WTC11 (cell line): Measurements from ENCODE around the gene PIPOX. TPM values are rescaled to one million over a fixed set of nuclear protein-coding genes. Genes with fewer than 3 reads are reported as not detected.

Experiments used
- ATAC-seq: fragments of 200-7000 bp; cut with Tn5 transposase; 2 replicates; pipeline ENCODE4 v1.10.0; 2021; ENCODE audit warnings: mild to moderate bottlenecking, moderate library complexity
- CTCF ChIA-PET: fragments of 300-600 bp; sonication (Branson Sonifier 250); formaldehyde crosslinking; loops from one replicate; lab custom pipeline; 2021; ENCODE audit warnings: antibody characterized with exemption; lab: Charles Lee
- POLR2A ChIA-PET: fragments of 350-600 bp; sonication (Branson Sonifier 250); formaldehyde crosslinking; loops from one replicate; lab custom pipeline; 2021; ENCODE audit warnings: antibody characterized with exemption; lab: Charles Lee
- DNase-seq: peaks from one replicate; pipeline ENCODE4 v3.0.0; 2021; ENCODE audit warnings: low spot score
- H3K27ac Mint-ChIP-seq: 2 replicates; pipeline ENCODE4 v1.8.0; 2021; ENCODE audit warnings: mixed read lengths
- H3K27me3 Mint-ChIP-seq: 2 replicates; pipeline ENCODE4 v1.8.0; 2021; ENCODE audit warnings: low read depth, mild to moderate bottlenecking, moderate library complexity, mixed read lengths
- H3K36me3 Mint-ChIP-seq: 2 replicates; pipeline ENCODE4 v1.8.0; 2021; ENCODE audit warnings: mixed read lengths
- H3K4me1 Mint-ChIP-seq: 2 replicates; pipeline ENCODE4 v1.8.0; 2022; ENCODE audit warnings: mixed read lengths
- H3K4me3 Mint-ChIP-seq: 2 replicates; pipeline ENCODE4 v1.8.0; 2021; ENCODE audit warnings: mild to moderate bottlenecking, moderate library complexity, mixed read lengths
- H3K9me3 Mint-ChIP-seq: 2 replicates; pipeline ENCODE4 v1.8.0; 2021; ENCODE audit warnings: mixed read lengths
- ATF1 ChIP-seq: sonication (generic); formaldehyde crosslinking; IDR thresholded peaks from 2 replicates; pipeline ENCODE4 v1.8.1; 2023; ENCODE audit warnings: mild to moderate bottlenecking, moderate library complexity, missing genetic modification reagents
- CREB1 ChIP-seq: sonication (generic); formaldehyde crosslinking; IDR thresholded peaks from 2 replicates; pipeline ENCODE4 v1.8.0; 2023; ENCODE audit warnings: mild to moderate bottlenecking, missing genetic modification reagents
- HMGA2 ChIP-seq: fragments of 250-450 bp; sonication (Bioruptor Pico); IDR thresholded peaks from 2 replicates; pipeline ENCODE4 v1.4.0; 2021; ENCODE audit warnings: mild to moderate bottlenecking, moderate library complexity
- NFE2L1 ChIP-seq: sonication (generic); formaldehyde crosslinking; IDR thresholded peaks from 2 replicates; pipeline ENCODE4 v1.8.1; 2023; ENCODE audit warnings: missing genetic modification reagents
- NR1H2 ChIP-seq: sonication (generic); formaldehyde crosslinking; IDR thresholded peaks from 2 replicates; pipeline ENCODE4 v1.9.0; 2021; ENCODE audit warnings: mild to moderate bottlenecking, moderate library complexity, missing genetic modification reagents
- PRRX2 ChIP-seq: fragments of 250-450 bp; sonication (Bioruptor Pico); IDR thresholded peaks from 2 replicates; pipeline ENCODE4 v1.8.0; 2021; ENCODE audit warnings: mild to moderate bottlenecking
- RORB ChIP-seq: fragments of 250-450 bp; sonication (Bioruptor Pico); IDR thresholded peaks from 2 replicates; pipeline ENCODE4 v1.9.0; 2021; ENCODE audit warnings: mild to moderate bottlenecking
- SMAD4 ChIP-seq: sonication (generic); formaldehyde crosslinking; IDR thresholded peaks from 2 replicates; pipeline ENCODE4 v1.8.0; 2022; ENCODE audit warnings: mild to moderate bottlenecking, missing genetic modification reagents
- TCF7 ChIP-seq: sonication (generic); formaldehyde crosslinking; IDR thresholded peaks from 2 replicates; pipeline ENCODE4 v1.8.0; 2022; ENCODE audit warnings: mild to moderate bottlenecking, low read depth, missing genetic modification reagents, moderate library complexity
- ZBTB21 ChIP-seq: sonication (generic); formaldehyde crosslinking; IDR thresholded peaks from 2 replicates; pipeline ENCODE4 v1.8.1; 2023; ENCODE audit warnings: mild to moderate bottlenecking, missing genetic modification reagents, borderline replicate concordance
- ZNF121 ChIP-seq: sonication (generic); formaldehyde crosslinking; IDR thresholded peaks from 2 replicates; pipeline ENCODE4 v1.8.0; 2023; ENCODE audit warnings: missing genetic modification reagents
- ZNF219 ChIP-seq: sonication (generic); formaldehyde crosslinking; IDR thresholded peaks from 2 replicates; pipeline ENCODE4 v1.8.0; 2023; ENCODE audit warnings: missing genetic modification reagents, mild to moderate bottlenecking, borderline replicate concordance
- total RNA-seq: library from RNA; stranded (reverse); gene quantifications from 3 replicates; pipeline ENCODE4 v1.2.3, GENCODE V29; 2021
- TF ChIP-seq, protein P1 (sequence below): sonication (generic); formaldehyde crosslinking; IDR thresholded peaks from 2 replicates; pipeline ENCODE4 v1.8.0; 2023; ENCODE audit warnings: mild to moderate bottlenecking, missing genetic modification reagents
- TF ChIP-seq, protein P2 (sequence below): sonication (generic); formaldehyde crosslinking; IDR thresholded peaks from 2 replicates; pipeline ENCODE4 v1.8.1; 2022; ENCODE audit warnings: missing genetic modification reagents, borderline replicate concordance
- TF ChIP-seq, protein P3 (sequence below): sonication (generic); formaldehyde crosslinking; IDR thresholded peaks from 2 replicates; pipeline ENCODE4 v1.8.1; 2023; ENCODE audit warnings: mild to moderate bottlenecking, missing genetic modification reagents
- TF ChIP-seq, protein P4 (sequence below): sonication (generic); formaldehyde crosslinking; IDR thresholded peaks from 2 replicates; pipeline ENCODE4 v1.8.1; 2022; ENCODE audit warnings: low read depth, mild to moderate bottlenecking, moderate library complexity, missing genetic modification reagents, borderline replicate concordance
- TF ChIP-seq, protein P5 (sequence below): fragments of 250-450 bp; sonication (Bioruptor Pico); IDR thresholded peaks from 2 replicates; pipeline ENCODE4 v2.1.2; 2022; ENCODE audit warnings: mild to moderate bottlenecking, moderate library complexity
- TF ChIP-seq, protein P6 (sequence below): sonication (generic); formaldehyde crosslinking; IDR thresholded peaks from 2 replicates; pipeline ENCODE4 v1.8.0; 2023; ENCODE audit warnings: missing genetic modification reagents, mild to moderate bottlenecking, borderline replicate concordance
- TF ChIP-seq, protein P7 (sequence below): sonication (generic); formaldehyde crosslinking; IDR thresholded peaks from 2 replicates; pipeline ENCODE4 v1.8.0; 2023; ENCODE audit warnings: missing genetic modification reagents

The PIPOX gene
- total RNA-seq, 1 experiment from 2014 or later = 34.2 TPM

DNA sequence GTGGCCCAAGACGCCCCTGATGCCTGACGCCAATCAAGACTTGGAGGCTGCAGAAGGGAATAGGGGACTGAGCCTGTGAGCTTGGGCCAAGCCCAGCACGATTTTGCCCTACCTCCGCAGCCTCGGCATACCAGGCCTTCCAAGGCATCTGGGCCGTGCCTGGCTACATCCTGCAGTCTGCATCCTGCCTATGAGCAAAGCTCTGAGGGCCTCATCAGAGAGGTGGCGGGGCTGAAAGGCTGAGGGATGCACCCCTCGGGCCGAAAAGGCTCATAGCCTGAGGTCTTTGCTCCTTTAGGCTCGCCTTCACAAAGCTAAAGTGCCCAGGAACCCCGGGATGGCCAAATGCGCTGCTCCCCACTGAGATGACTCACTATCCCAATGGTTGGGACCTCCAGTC, 39.7 kb upstream of the PIPOX start:
- Mint-ChIP-seq H3K4me3 (no peak overlapping the region), H3K36me3 (no peaks in the 10 kb centered on the region), H3K9me3 (no peaks in the 10 kb centered on the region), H3K27me3 (peaks cover 51% of the 10 kb centered on the region), H3K27ac (no peak overlapping the region), H3K4me1 (peaks cover 54% of the 10 kb centered on the region)
- ATAC-seq (no peak), DNase-seq (no peak)
- TF ChIP-seq PRRX2 (CRISPR knock-in tag) (no peak), NFE2L1 (CRISPR knock-in tag) (no peak), ZBTB21 (CRISPR knock-in tag) (no peak), CREB1 (CRISPR knock-in tag) (no peak), ZNF121 (no peak), SMAD4 (CRISPR knock-in tag) (no peak), NR1H2 (CRISPR knock-in tag) (no peak), TCF7 (no peak), ZNF219 (CRISPR knock-in tag) (no peak), ATF1 (CRISPR knock-in tag) (no peak)
- TF ChIP-seq, protein P1, sequence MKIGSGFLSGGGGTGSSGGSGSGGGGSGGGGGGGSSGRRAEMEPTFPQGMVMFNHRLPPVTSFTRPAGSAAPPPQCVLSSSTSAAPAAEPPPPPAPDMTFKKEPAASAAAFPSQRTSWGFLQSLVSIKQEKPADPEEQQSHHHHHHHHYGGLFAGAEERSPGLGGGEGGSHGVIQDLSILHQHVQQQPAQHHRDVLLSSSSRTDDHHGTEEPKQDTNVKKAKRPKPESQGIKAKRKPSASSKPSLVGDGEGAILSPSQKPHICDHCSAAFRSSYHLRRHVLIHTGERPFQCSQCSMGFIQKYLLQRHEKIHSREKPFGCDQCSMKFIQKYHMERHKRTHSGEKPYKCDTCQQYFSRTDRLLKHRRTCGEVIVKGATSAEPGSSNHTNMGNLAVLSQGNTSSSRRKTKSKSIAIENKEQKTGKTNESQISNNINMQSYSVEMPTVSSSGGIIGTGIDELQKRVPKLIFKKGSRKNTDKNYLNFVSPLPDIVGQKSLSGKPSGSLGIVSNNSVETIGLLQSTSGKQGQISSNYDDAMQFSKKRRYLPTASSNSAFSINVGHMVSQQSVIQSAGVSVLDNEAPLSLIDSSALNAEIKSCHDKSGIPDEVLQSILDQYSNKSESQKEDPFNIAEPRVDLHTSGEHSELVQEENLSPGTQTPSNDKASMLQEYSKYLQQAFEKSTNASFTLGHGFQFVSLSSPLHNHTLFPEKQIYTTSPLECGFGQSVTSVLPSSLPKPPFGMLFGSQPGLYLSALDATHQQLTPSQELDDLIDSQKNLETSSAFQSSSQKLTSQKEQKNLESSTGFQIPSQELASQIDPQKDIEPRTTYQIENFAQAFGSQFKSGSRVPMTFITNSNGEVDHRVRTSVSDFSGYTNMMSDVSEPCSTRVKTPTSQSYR (CRISPR knock-in tag) = no peak
- TF ChIP-seq, protein P2, sequence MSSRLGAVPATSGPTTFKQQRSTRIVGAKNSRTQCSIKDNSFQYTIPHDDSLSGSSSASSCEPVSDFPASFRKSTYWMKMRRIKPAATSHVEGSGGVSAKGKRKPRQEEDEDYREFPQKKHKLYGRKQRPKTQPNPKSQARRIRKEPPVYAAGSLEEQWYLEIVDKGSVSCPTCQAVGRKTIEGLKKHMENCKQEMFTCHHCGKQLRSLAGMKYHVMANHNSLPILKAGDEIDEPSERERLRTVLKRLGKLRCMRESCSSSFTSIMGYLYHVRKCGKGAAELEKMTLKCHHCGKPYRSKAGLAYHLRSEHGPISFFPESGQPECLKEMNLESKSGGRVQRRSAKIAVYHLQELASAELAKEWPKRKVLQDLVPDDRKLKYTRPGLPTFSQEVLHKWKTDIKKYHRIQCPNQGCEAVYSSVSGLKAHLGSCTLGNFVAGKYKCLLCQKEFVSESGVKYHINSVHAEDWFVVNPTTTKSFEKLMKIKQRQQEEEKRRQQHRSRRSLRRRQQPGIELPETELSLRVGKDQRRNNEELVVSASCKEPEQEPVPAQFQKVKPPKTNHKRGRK (CRISPR knock-in tag) = no peak
- TF ChIP-seq, protein P3, sequence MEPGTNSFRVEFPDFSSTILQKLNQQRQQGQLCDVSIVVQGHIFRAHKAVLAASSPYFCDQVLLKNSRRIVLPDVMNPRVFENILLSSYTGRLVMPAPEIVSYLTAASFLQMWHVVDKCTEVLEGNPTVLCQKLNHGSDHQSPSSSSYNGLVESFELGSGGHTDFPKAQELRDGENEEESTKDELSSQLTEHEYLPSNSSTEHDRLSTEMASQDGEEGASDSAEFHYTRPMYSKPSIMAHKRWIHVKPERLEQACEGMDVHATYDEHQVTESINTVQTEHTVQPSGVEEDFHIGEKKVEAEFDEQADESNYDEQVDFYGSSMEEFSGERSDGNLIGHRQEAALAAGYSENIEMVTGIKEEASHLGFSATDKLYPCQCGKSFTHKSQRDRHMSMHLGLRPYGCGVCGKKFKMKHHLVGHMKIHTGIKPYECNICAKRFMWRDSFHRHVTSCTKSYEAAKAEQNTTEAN (CRISPR knock-in tag) = no peak
- CTCF ChIA-PET = interaction anchor here (0.8 to 17.6 kb wide), 6 partner anchors 16 to 111 kb away, joined by 3 to 228 read pairs (median 10); no protein-coding TSS in a partner anchor
- POLR2A ChIA-PET = interaction anchor here (0.9 kb wide), 1 partner anchor 17 kb away, joined by 3 read pairs; no protein-coding TSS in a partner anchor

DNA sequence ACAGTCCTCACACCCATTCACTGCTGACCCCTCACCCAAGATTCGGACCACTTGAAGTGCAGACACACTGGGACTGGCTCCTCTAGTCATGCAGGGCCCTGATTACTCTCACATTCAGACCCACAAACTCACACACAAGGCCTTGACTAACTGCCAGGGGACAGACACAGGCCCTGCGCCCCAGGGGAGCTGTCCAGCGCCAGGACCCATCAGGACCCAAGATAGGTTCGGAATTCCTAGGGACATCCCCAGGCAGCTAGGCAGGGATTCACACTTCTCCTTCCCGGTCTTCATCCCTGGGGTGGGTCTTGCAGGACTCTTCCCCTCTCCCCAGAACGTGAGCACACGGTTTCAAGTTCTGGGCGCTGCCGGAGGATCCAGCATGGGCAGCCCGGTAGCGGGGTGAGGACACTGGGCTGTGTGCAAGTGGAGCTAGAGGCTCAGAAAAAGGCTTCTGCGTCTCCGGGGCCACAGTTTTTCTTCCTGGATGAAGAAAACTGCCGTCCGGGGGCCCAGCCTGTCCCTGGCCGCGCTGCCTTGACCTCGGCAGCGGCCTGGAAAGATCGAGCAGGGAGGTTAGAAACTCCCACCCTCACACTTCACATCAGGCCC, 38.8 kb upstream of the PIPOX start:
- ATAC-seq (no peak), DNase-seq (peak; percentile 50)
- Mint-ChIP-seq H3K4me3 (peak overlapping the region; percentile 69; the same call in 1 of the 2 replicates), H3K27ac (no peak overlapping the region), H3K9me3 (no peaks in the 10 kb centered on the region), H3K27me3 (peaks cover 47% of the 10 kb centered on the region), H3K36me3 (no peaks in the 10 kb centered on the region), H3K4me1 (peaks cover 57% of the 10 kb centered on the region)
- ChIA-PET POLR2A (interaction anchor here (0.8 to 0.9 kb wide), 2 partner anchors 18 to 28 kb away, joined by 3 to 5 read pairs; no protein-coding TSS in a partner anchor), CTCF (interaction anchor here (1.0 to 17.6 kb wide), 9 partner anchors 11 to 120 kb away, joined by 3 to 228 read pairs (median 7); no protein-coding TSS in a partner anchor)
- TF ChIP-seq, protein P4, sequence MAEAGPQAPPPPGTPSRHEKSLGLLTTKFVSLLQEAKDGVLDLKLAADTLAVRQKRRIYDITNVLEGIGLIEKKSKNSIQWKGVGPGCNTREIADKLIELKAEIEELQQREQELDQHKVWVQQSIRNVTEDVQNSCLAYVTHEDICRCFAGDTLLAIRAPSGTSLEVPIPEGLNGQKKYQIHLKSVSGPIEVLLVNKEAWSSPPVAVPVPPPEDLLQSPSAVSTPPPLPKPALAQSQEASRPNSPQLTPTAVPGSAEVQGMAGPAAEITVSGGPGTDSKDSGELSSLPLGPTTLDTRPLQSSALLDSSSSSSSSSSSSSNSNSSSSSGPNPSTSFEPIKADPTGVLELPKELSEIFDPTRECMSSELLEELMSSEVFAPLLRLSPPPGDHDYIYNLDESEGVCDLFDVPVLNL (CRISPR knock-in tag) = no peak
- TF ChIP-seq HMGA2 (CRISPR knock-in tag) (no peak), RORB (CRISPR knock-in tag) (no peak)
- TF ChIP-seq, protein P5, sequence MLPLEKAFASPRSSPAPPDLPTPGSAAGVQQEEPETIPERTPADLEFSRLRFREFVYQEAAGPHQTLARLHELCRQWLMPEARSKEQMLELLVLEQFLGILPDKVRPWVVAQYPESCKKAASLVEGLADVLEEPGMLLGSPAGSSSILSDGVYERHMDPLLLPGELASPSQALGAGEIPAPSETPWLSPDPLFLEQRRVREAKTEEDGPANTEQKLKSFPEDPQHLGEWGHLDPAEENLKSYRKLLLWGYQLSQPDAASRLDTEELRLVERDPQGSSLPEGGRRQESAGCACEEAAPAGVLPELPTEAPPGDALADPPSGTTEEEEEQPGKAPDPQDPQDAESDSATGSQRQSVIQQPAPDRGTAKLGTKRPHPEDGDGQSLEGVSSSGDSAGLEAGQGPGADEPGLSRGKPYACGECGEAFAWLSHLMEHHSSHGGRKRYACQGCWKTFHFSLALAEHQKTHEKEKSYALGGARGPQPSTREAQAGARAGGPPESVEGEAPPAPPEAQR (CRISPR knock-in tag) = no peak
- TF ChIP-seq, protein P6, sequence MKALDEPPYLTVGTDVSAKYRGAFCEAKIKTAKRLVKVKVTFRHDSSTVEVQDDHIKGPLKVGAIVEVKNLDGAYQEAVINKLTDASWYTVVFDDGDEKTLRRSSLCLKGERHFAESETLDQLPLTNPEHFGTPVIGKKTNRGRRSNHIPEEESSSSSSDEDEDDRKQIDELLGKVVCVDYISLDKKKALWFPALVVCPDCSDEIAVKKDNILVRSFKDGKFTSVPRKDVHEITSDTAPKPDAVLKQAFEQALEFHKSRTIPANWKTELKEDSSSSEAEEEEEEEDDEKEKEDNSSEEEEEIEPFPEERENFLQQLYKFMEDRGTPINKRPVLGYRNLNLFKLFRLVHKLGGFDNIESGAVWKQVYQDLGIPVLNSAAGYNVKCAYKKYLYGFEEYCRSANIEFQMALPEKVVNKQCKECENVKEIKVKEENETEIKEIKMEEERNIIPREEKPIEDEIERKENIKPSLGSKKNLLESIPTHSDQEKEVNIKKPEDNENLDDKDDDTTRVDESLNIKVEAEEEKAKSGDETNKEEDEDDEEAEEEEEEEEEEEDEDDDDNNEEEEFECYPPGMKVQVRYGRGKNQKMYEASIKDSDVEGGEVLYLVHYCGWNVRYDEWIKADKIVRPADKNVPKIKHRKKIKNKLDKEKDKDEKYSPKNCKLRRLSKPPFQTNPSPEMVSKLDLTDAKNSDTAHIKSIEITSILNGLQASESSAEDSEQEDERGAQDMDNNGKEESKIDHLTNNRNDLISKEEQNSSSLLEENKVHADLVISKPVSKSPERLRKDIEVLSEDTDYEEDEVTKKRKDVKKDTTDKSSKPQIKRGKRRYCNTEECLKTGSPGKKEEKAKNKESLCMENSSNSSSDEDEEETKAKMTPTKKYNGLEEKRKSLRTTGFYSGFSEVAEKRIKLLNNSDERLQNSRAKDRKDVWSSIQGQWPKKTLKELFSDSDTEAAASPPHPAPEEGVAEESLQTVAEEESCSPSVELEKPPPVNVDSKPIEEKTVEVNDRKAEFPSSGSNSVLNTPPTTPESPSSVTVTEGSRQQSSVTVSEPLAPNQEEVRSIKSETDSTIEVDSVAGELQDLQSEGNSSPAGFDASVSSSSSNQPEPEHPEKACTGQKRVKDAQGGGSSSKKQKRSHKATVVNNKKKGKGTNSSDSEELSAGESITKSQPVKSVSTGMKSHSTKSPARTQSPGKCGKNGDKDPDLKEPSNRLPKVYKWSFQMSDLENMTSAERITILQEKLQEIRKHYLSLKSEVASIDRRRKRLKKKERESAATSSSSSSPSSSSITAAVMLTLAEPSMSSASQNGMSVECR (CRISPR knock-in tag) = peak; percentile 56; the same call in 1 of the 2 replicates
- TF ChIP-seq, protein P7, sequence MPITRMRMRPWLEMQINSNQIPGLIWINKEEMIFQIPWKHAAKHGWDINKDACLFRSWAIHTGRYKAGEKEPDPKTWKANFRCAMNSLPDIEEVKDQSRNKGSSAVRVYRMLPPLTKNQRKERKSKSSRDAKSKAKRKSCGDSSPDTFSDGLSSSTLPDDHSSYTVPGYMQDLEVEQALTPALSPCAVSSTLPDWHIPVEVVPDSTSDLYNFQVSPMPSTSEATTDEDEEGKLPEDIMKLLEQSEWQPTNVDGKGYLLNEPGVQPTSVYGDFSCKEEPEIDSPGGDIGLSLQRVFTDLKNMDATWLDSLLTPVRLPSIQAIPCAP = peak; percentile 39; the same call in 1 of the 2 replicates
